GM13977 (cell line): ENCODE data around the gene MYOG.

Experiments
- DNase-seq: peaks from one replicate; pipeline ENCODE4 v3.0.0; 2012; ENCODE audit warnings: low spot score
- in situ Hi-C: fragments of 300-500 bp; cut with MboI; formaldehyde crosslinking; loops from one replicate; pipeline ENCODE4 v1.12.0; 2022; ENCODE audit warnings: low sequenced_read_pairs, low pct_unique_long_range_greater_than_20kb, mixed read lengths, inconsistent platforms; ENCODE audit not compliant: unreplicated experiment
- TF ChIP-seq, protein P1 (sequence below): IDR thresholded peaks from 2 replicates; pipeline ENCODE4 v1.5.1; 2012; ENCODE audit warnings: mild to moderate bottlenecking, control low read depth; ENCODE audit not compliant: insufficient read depth; ENCODE audit errors: extremely low read depth, missing control alignments

Gene MYOG

DNA sequence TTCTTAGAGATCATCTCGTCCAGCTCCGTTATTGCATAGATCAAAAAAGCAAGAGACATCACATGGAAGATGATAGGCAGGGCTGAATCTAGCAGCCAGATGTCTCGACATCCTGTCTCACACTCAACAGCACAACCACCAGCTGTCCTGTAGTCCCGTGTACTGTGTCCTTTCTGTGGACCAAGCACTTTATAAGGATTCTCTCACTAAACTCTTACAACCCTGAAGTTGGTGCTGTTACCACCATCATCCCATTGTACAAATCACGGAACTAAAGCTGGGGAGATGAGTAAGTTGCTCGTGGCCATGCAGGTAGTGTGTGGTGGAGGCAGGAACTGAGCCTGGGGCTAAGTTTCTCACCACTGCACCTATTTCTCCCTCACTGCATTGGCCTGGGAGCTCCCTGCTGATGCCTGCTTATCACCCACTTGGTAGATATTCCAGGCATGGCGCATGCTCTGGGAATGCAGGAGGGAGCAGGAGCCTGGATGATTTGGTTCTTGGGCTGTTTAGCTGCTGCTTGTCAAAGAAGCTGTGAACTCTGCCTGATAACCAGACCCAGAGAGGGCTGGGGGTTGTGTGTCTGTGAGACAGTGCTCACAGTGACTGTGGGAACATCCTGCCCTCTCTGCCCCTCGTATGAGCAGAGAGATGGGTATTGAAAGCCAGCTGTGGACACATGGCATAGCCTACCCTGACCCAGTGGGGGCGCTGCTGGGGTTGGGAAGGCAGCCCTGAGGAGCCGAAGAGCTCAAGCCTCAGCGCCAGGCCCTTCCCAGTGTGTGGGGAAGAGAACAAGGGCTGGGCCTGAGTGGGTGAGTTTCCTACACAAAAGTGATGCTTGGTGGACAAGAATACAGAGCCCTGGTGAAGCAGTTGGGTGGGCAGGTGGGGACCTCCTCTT, 46.0 kb downstream of the MYOG start:
- no peak for DNase-seq
- in situ Hi-C loops: loop anchor here (10.0 kb wide), 1 partner anchor 185 kb away; the partner anchor contains the start of gene CHIT1
- TF ChIP-seq, protein P1, sequence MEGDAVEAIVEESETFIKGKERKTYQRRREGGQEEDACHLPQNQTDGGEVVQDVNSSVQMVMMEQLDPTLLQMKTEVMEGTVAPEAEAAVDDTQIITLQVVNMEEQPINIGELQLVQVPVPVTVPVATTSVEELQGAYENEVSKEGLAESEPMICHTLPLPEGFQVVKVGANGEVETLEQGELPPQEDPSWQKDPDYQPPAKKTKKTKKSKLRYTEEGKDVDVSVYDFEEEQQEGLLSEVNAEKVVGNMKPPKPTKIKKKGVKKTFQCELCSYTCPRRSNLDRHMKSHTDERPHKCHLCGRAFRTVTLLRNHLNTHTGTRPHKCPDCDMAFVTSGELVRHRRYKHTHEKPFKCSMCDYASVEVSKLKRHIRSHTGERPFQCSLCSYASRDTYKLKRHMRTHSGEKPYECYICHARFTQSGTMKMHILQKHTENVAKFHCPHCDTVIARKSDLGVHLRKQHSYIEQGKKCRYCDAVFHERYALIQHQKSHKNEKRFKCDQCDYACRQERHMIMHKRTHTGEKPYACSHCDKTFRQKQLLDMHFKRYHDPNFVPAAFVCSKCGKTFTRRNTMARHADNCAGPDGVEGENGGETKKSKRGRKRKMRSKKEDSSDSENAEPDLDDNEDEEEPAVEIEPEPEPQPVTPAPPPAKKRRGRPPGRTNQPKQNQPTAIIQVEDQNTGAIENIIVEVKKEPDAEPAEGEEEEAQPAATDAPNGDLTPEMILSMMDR: peak; percentile 19

GRCh38 chr1:203038891-203039608, 46.8 kb downstream of the MYOG start:
- peak; percentile 80 for DNase-seq
- in situ Hi-C loops: loop anchor here (10.0 kb wide), 1 partner anchor 186 kb away; the partner anchor contains the start of gene CHIT1
- TF ChIP-seq, protein P1: peak; percentile 88

DNA sequence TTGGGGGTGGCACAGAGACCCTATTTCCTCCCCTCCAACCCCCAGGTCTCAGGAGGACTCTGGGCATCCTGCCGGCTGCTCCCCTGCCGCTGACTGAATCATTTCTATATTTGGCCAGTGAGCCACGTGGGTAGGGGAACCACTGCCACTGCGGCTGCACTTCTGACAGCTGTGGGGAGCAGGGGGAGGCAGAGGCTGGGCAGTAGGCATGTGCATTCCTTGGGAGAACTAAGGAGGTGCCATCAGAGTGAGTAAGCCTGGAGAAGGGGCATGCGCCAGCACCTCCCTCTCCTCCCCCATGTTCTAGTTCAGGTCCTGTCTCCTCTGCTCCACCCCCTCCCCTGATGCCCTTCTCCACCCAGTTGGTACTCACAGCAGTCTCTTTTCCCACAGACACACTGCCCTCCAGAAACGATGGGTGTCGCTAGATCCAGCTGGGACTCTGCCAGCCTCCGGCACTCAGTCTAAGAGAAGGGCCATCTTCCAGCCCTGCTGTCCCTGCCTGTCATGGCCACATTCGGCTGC, 47.5 kb downstream of the MYOG start:
- no peak for DNase-seq
- in situ Hi-C loops: loop anchor here (10.0 kb wide), 1 partner anchor 187 kb away; the partner anchor contains the start of gene CHIT1
- TF ChIP-seq, protein P1: no peak

- in situ Hi-C loops: loop anchor here (10.0 kb wide), 1 partner anchor 187 kb away; the partner anchor contains the start of gene CHIT1
- TF ChIP-seq, protein P1: no peak
- DNase-seq: no peak
Observed at GRCh38 chr1:203037509-203038190, 48.2 kb downstream of the MYOG start.

DNA sequence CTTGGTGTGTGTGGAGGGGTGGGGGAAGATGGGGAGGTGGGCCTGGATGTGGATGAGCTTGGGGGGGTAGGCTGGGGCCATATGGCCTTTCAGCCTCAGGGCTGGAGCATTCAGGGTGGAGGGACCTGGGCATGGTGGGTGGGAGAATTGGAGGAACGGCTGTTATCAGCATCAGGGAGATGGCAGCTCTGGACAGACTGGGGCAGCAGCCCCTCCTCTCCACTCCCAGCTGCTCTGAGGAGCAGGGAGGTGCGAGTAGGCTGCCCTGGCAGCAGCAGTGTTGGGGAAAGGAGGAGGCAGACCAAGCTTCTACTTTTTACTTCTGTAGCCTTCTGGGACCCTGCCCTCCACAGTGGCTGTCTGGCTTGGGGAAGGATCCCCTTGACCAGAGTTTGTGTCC, 49.3 kb downstream of the MYOG start:
- no peak for DNase-seq
- TF ChIP-seq, protein P1: no peak
- in situ Hi-C loops: loop anchor here (10.0 kb wide), 1 partner anchor 188 kb away; the partner anchor contains the start of gene CHIT1

- in situ Hi-C loops: loop anchor here (10.0 kb wide), 1 partner anchor 189 kb away; the partner anchor contains the start of gene CHIT1
- TF ChIP-seq, protein P1: no peak
- DNase-seq: no peak
Observed at GRCh38 chr1:203036135-203036534, 49.7 kb downstream of the MYOG start.
